CD4-positive, alpha-beta T cell treated with Interferon gamma for 1 hour (primary cell): ENCODE measurements around the gene ALCAM.
"Not testable (repeated sequence)": the region's sequence is repeated elsewhere in the genome, so short reads cannot be mapped to it uniquely, and the experiment has no call there.

Experiments
- DNase-seq: peaks from one replicate; pipeline ENCODE4 v3.0.0-alpha.2; 2020

The ALCAM gene

DNA sequence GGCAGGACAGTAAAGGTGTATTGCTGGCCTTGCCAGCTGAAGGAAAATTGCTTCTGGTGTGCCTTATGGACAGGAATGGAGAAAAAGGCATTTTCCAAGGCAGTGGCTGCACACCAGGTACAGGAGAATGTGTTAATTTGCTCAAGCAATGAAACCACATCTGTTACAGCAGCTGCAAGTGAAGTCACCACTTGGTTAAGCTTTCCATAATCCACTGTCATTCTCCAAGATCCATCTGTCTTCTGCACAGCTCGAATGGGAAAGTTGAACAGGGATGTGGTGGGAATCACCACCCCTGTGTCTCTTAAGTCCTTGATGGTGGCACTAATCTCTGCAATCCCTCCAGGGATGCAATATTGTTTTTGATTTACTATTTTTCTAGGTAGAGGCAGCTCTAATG, 236.8 kb downstream of the ALCAM start:
- not testable (repeated sequence) for DNase-seq

DNA sequence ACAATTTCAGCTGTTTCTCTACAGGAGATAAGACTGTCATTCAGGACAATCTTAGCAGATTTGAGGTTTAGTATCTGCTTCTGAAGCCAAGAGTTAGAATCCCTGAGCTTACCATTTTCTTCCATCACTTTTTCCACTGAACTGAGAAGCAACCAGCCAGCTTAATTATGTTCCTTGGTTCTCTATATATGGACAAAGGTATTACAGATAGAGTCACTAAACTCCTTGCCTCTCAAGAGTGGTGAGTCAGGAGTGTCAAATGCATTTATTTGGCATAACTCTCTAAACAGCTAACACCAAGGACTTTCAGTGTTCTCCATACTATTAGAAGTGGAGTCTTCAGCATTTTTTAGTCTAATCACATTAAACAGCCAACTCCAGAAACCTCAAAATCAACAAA, 239.3 kb downstream of the ALCAM start:
- DNase-seq = no peak

DNA sequence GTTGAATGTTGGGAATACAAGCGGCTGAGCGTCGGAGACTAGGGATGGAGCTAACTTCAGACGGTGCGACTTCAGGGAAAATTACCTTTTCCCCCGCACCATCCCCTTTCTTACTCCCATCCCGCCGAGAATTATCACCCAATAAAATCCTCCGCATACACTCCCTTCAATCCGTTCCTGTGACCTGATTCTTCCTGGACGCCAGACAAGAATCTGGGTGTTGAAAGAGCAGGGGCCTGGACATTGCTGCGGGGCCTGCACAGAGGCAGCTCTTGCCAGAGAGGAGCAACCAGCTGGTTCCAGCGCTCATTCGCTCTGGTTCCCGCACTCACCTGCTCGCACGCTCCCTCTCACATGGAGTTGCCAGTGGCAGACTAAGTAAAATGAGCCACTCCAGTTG, 241.9 kb downstream of the ALCAM start:
- no peak for DNase-seq

DNA sequence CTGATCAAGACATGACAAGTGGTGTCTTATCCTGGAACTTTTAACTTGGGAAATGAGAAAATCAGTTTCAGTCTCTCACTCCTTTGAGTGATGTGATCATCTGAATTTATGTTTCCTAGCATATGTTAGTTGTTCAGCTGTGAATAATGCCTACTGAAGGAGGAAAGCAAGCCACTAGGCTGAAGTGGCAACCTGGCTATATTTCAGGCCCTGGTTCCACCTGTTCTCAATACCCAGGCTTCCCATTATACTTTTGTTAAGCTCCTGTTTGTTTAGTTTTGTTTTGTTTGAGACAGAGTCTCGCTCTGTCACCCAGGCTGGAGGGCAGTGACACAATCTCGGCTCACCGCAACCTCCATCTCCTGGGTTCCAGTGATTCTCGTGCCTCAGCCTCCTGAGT, 243.8 kb downstream of the ALCAM start:
- DNase-seq = no peak

DNA sequence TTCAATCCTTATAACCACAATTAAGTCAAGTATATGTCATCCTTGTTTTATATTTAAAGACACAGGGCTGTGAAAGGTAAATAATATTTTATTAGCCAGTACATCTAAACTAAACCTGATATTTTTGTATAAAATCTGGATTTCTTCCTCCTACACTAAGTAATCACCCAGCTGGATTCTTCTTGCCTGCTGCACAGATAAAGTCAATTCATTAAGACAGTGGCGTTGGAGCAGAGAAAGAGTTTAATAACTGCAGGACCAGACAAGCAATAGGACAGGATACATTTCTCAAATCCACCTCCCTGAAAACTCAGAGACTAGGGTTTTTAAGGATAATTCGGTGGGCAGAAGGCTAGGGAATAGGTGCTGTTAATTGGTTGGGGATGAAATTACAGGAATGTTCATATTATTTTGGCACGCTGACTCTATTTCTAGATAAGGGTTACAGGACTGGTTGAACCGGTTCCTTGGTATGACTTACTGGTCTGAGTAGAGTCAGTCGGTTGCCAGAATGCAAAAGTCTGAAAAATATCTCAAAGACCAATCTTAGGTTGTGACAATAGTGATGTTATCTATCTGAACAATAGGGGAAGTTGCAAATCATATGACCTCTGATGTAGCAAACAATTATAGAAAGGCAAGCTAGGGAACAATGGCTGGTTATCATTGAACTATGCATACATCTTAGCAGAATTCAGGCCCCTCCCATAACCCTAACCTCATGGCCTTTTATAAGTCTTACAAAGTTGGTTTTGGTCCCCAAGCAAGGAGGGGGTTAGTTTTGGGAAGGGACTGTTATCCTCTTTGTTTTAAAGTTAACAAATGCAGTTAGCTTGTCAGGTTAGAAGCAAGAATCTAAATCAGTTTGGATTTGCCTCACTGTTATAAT, 244.8 kb downstream of the ALCAM start:
- no peak for DNase-seq

DNA sequence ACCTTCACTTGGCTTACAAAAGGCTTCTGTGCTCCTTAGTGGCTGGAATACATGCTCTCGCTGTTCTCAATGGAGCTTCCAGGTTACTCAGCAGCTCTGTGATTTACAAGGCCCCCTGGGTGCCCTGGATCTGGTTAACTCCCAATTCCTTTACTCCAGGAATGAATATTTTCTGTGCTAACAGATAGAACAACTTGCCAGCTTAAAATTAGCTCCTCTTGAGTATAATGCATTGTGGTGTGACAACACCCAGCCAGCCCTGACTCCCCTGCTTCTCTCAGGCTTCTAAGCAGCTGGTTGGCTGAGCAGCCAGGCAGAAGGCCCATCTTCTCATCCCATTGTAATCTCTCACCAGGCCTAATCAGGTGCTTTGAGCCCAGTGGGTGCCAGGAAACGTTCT, 246.4 kb downstream of the ALCAM start:
- DNase-seq = no peak

DNA sequence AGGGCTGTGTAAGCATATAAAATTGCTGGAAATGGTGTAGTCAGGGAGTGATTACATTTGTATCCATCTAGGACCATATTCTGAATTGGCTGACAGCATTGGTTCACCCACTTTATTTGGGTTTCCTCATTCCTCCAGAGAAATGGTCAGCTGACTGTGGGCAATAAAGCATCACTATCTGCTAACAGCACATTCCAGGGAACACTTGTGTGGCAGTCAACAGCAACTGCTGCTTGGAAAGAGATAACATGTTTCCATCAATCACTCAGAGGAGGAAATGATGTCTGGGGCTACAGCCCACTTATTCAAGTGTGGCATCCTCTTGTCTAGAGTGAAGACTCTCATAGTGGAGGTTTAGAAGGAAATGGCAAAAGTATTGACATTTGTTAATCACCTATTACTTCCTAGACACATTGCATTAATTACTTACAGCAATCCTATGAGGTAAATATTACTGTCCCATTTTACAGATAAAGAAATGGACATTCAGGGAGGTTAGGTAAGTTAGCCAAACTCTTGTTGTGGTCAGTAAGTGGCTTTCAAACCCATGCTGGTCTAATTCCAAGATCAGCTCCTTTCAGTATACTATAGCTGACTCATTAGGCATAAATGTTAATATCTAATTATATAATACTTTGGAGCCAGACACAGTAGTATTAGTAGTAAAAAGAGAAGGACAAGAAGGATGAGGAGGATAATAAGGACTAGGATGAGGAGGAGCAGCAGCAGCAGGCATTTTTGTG, 247.8 kb downstream of the ALCAM start:
- no peak for DNase-seq

DNA sequence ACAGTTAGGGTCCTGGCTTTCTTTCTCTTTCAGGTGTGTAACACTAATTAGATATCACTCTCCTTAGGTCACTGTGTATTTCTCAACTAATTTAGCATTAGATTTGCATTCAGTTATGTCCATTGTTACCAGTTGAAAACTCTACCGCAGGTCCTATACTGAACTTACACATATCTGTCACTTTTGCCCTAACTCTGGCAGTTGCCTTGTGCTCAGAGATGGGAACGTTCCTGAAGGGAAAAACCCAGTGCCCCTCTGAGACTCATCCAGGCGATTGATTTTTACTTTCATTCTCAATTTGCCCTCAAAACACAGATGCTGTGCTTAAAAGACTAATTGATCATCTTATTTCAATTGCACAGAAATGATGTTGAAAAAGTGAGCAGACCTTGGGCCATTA, 249.1 kb downstream of the ALCAM start:
- DNase-seq = no peak

DNA sequence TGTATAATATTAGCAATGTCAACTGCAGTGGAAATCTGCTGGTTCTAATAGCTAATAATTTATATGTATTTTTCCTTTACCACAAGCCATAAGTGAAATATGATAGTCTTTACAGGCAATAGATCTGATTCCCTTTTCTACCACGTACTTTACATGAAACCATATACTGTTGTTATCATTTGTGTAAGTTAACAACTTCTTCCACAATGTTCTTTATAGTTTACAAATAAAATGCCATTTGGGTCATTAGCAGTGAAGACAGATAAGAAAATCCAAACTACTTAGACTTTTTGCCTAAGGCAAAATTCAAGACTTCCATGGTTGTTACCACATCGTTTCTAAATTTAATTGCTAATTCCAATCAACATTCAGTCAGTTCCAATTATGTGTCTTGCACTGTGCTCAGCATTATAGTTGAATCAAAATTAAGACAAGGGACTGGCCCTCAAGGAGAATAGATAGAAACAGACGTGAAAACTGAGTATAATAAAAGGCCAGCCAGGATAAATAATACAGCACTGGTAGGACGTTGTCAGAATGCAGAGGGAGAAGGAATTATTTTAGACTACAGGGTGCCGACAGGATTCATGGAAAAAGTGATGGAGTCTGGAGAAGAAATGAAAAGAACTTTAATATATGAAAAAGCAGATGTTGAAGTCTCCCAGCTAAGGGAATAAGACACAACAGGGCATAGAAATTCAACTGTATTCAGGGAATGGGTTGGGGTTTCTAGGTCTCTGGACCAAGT, 249.8 kb downstream of the ALCAM start:
- no peak for DNase-seq

DNA sequence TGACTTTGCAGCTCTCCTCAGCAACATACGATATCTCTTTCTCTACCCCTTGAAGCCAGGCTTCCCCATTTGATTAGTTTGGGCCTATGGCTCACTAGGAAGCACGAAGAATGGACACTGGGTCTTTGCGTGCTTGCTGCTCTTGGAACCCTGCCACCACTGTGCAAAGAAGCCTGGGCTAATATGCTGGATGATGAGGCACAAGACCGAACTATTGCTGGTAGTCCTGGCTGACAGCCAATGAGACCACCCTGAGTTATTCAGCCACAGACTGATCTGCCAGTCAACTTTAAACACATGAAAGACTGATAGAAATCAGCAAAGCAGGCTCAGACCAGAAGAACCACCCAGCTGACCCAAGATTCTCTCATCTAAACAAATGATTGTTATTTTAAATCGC, 251.8 kb downstream of the ALCAM start:
- no peak for DNase-seq

DNA sequence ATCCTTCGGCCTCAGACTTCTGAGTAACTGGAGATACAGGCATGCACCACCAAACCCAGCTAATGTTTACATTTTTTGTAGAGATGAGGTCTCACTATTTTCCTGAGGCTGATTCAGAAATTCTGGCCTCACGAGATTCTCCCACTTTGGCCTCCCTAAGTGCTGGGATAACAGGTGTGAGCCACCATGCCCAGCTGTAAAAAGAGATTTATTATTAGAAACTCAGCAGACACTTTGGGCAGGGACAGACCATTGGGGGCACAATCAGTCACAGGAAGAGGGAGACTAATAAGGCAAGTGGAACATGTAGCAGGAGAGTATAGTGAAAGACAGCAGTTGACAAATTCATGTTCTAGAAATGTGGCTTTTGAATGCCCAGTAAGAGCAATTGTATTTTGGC, 252.9 kb downstream of the ALCAM start:
- DNase-seq = no peak

DNA sequence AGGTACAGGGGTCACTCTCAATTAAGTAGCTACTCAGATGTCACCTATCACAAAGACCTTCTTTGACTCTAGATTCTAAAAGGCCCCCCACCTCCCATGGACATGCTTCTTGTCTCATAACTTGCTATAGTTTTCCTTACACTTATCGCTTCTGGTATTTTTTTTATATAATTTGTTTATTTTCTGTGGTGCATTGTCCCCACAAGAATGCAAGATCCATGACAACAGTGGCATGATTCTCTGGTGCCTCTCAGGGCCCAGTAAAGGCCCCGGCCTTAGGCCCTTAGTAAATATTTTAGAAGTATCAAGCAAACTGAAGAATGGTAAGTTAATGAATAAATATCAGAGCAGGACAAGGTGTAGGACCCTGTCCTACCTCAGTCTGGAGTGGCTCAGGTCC, 253.5 kb downstream of the ALCAM start:
- DNase-seq = no peak

DNA sequence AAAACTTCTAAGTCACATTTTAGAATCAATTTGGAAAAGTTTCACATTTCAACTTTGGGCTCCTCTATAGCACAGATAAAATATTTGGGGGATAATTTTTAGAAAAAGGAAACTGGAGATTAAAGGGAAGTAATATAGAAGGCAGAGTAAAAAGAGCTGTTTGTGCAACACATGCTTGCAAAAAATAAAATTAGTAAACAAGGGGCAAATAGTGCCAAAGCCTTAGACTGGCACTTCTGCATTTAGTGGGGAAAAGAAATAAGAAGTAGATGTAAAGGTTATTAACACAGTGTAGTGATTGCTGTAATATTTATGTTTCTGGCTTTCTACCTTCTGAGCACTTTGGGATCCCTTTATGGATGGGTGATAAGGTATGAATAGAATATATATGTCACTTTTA, 255.5 kb downstream of the ALCAM start:
- DNase-seq = no peak
